GM18907 (cell line): ENCODE data around the gene CAMK2N2.
"Not testable (repeated sequence)": the region's sequence is repeated elsewhere in the genome, so short reads cannot be mapped to it uniquely, and the experiment has no call there.

Experiments
- ATAC-seq: cut with Tn5 transposase; IDR thresholded peaks from one replicate; pipeline ENCODE4 v1.9.1; 2021; ENCODE audit warnings: mild to moderate bottlenecking, moderate library complexity; ENCODE audit not compliant: unreplicated experiment

The CAMK2N2 gene

DNA sequence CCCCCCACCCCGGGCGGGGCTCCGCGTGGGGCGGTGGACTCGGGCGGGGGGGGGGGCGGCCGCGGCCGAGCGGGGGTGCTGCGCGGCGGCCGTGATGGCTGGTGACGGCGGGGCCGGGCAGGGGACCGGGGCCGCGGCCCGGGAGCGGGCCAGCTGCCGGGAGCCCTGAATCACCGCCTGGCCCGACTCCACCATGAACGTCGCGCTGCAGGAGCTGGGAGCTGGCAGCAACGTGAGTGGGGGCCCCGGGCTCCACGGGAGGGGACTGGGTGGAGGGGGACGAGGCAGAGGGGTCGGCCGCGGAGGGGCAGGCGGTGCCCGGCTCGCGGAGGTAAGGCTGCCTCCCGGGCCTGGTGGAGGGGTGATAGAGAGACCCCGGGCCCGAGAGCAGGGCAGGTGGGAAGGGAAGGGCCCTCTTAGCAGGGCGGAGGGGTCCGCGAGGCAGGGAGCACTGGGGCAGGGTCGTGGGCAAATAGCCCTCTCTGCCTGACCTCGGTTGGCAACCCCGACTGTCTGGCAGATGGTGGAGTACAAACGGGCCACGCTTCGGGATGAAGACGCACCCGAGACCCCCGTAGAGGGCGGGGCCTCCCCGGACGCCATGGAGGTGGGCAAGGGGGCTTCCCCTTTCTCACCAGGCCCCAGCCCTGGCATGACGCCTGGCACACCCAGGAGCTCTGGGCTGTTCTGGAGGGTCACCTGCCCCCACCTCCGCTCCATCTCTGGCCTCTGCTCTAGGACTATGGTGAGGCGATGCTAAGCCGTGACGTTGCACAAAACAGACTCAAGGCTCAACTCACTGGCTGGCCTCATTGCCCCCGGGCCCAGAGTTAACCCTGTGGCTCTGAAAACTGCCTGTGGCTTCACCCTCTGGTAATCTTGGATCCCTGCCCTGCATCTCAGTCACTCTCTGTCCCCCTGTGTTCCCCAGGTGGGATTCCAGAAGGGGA, 14.9 kb upstream of the CAMK2N2 start, which contains the start of gene ECE2:
Gene ECE2 (plus strand): TSS at position 62 of the 950 bp plus-strand sequence. CDS start 132 bp downstream, at position 194.
- no peak for ATAC-seq

DNA sequence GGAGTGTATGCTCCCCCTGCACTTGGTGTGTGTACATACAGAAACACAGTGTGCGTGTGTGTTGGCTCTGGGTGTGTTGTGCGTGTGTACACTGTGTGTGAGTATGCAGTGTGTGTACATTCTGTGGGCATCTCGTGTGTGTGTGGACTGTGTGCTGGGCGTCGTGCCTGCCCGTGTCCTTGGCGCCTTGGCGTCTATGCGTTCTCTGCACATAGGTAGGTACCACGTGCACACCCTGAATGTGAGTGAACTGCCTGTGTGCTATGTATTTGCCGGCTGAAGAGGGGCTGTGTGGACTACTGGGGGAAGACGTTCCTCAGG, 14.0 kb upstream of the CAMK2N2 start:
- no peak for ATAC-seq

DNA sequence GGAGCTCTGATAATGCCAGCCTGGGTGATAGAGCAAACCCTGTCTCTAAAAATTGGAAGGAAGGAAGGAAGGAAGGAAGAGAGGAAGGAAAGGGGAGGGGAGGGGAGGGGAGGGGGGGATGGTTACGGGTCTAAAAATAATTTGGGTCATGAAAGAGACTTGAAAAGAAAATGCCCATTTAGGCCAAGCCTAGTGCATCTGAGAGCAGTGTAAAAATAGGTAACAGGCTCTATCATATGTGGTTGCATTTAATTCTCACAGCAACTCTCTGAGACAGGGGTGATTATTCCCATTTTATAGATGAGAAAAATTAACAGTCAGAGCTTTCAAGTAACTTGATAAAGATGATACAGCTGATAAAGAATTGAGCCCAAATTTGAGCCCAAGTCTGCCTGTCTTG, 10.9 kb upstream of the CAMK2N2 start:
- ATAC-seq, result no peak

DNA sequence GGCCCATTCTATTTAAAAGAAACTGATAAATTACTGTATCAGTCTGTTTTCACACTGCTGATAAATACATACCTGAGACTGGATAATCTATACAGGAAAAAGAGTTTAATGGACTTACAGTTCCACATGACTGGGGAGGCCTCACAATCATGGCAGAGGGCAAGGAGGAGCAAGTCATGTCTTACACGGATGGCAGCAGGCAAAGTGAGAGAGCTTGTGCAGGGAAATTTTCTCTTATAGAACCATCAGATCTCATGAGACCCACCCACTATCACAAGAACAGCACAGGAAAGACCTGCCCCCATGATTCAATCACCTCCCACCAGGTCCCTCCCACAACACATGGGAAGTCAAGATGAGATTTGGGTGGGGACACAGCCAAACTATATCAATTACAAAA, 5.9 kb upstream of the CAMK2N2 start:
- not testable (repeated sequence) for ATAC-seq

DNA sequence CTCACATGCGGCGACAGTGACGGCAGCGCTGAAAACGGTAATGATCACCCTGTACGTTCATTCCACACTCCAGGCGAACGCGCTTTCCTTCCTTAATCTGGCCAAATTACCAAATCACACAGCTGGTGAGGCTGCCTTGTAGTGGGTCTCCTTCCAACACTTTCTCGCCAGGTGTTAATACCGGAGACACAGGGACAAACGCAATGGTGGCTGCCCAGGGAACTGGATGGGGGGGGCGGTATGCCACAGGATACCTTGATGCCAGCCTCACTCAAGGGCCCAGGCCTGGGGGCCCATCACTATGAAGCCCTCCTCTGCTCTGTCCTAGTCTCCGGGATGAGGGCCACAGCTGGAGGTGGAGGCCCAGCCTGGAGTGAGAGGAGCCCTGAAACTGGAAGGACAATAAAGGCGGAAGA, 1.4 kb upstream of the CAMK2N2 start:
- ATAC-seq, result no peak

DNA sequence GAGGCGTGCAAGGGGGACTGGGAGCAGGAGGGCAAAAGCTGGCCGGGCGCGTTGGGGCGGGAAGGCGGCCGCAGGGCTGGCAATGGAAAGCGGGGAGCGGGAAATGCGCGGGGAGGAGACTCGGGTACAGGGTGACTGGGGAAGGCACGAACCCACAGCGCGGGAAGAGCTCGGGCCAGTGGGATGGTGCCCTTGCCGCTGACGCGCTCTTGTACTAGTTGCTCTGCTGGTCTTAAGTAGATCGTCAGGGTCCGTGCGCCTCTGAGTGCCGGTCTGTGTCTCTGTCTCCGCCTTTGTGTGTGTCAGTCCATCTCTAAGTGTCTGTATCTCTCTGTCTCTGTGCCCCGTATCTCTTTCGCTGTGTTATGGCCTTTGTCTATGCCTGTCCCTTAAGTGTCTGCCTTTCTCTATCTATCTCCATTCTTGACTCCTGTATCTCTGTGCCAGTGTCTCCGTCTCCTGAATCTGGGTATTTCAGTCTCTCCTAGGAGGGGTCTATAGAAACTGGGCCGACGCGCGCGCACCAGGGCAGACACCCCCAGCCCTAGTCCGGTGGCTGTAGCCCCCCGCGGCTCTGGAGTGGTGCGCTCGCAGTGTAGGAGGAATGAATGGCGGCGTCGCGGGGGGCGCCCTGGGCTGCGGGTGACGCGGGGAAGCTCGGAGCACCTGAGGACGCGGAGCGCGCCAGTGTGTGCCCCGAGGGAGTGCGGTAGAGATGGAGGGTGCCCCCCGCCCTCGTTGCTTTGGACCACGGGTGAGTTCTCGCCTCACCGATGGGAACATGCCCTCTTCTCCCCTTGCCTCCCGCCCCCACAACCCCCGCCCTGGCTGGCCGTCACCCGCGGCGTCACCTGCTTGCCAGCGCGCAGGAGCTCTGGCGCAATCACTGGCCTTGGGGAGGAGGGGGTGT, 756 bp upstream of the CAMK2N2 start:
- no peak for ATAC-seq

DNA sequence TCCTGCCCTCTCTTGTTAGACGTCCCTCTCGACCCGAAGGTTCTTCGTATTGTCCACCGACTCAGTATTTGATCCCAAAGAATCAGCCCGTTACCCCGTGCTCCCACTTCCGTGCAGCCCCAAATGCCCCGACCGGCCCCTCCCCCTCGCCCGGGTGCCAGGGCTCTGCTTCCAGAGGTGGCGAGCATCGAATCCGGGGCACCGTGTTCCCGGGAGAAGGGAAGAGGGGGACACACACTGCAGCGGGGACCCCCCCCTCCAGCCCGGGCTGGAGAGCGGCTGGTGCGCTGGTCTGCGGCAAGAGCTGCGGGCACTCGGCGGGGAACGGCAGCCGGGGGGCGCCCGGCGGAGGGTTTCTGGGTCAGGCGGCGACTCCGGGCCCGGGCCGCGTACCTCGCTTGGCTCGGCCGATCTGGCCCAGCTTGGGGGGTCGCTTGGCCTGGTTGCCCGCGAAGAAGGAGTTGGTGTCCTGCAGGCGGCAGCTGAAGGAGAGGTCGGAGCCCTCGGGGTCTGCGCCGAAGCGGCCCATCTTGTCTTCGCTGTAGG, 556 bp downstream of the CAMK2N2 start:
- no peak for ATAC-seq

DNA sequence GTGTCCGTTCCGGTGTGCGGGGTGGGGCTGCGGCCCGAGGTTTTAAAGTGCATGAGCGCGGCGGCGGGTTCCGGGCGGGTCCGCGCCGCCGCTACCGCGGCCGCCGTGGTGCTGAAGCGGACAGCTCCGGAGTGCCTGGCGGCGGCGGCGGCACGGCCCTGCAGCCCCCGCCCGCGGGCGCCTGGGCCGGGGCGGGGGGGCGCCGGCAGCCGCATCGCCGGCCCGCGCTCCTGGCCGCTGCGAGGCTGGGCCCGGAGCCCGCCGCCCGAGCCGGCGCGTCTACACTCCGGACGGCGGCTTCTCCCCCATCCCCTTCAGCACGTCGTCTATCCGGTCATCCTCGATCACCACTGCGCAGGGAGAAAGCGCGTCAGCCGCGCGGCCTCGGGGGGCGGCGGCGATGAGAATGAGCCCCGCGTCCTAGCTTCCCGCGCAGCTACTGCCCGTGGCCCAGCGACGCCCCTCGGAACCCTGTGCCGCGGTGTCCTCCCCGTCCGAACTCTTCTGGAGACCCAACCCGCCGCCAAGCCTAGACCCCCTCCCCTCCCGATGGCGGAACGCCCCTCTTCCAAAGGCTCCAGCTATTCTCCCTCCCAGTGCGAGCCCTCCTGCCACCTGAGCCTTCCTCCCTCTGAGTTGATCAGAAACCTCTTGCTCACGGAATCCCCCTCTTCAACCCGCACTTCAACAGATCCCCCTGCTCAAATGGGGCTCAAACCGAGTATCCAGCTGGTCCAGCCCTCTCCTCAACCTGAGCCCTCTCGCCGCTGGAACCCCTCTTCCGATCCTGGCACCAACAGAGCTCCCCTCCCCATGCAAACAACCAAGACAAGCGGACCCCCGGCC, 1.3 kb downstream of the CAMK2N2 start:
- no peak for ATAC-seq

DNA sequence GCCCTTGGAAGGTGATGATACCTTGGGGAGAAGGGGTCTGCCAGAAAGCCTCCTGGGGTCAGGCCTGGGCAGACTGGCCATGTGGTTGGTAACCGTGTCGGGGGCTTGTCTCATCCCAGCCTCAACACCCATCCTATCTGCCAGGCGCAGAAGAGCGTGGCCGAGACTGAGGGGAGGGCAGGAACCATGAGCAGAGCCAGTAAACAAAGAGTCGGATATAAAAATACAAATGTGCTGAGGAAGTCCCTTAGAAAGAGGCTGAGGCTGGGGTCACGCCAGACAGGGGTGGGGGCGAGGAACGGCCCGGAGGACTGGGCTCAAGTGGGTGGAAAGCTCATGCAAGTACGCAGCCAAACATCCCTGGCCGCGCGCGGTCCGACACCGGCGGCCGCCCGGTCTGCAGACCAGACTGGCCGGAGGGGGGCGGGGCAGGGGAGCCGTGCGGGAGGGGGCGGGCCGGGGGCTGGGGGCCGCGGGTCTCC, 1.9 kb downstream of the CAMK2N2 start:
- ATAC-seq, result no peak

DNA sequence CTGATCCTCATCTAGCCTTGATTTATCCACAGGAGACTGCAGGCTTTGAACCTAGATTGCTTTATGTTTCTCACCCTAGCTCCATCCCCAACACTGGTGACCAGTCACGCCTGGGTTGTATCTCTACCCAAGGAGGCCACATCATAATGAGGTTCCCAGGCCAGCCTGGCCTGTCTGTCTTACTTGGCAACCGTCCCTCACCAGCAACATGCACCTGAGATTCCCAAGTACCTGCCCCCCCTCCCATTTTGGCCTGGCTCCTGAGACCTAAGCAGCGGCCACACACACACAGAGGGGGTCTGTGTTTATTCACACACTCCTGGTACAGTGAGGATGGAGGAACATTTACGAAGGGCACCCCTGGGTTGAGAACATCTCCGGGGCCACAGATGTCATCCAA, 2.4 kb downstream of the CAMK2N2 start:
- ATAC-seq, result no peak

DNA sequence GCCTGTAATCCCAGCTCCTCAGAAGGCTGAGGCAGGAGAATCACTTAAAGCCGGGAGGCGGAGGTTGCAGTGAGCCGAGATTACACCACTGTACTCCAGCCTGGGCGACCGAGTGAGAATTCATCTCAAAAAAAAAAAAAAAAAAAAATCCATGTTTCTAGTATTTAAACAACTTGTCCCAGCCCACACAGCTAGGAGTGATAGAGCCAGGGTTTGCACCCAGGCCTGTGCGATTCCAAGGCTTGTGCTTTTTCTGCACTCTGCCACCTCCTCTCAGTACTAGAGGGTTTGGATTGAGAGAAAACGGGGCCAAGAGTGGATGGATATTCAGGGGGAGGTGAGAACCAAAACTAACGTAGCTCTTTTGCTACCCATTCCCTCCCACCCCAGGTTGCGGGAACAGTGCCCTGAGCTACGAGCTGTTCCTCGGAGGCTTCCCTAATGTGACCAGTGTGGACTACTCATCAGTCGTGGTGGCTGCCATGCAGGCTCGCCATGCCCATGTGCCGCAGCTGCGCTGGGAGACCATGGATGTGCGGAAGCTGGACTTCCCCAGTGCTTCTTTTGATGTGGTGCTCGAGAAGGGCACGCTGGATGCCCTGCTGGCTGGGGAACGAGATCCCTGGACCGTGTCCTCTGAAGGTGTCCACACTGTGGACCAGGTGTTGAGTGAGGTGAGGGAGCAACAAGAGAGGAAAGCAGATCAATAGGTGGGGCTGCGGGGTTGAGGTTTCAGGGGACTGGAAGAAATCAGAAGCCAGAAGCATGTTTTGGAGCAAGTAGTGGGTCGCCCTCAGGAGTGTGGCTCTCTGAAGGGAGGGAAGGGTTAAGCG, 4.1 kb downstream of the CAMK2N2 start:
- ATAC-seq, result no peak

DNA sequence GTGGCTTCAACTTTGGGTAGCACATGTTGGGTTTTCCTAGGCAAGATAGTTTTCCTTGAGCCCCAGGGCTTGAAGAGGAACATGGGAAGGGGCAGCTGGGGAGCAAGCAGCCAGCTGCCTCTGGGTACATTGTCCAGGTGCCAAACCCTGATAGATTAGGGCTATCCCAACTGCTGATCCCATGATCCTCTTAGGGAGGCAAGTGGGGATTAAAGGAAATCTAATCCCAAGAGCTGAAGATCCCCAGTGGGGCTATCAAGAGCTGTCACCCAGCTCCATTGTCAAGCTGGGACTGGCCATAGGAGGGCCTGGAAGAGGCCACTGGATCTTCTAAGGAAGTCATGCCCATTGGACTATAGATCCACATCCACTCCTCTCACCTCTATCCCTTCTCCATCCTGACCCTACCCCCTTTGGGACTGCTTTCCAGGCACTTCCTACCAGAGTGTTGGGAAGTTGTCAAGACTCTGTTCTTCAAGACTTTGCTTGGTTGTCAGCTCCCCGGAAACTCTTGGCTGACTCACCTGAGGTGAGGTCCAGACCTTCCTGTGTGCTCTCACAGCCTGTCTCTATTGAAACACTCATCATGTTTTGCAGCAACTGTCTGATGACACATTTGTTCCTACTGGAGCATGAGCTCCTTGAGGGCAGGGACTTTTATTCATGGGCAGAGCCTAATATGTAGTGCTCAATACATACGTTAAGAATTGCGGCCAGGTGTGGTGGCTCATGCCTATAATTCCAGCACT, 5.9 kb downstream of the CAMK2N2 start:
- ATAC-seq, result no peak

DNA sequence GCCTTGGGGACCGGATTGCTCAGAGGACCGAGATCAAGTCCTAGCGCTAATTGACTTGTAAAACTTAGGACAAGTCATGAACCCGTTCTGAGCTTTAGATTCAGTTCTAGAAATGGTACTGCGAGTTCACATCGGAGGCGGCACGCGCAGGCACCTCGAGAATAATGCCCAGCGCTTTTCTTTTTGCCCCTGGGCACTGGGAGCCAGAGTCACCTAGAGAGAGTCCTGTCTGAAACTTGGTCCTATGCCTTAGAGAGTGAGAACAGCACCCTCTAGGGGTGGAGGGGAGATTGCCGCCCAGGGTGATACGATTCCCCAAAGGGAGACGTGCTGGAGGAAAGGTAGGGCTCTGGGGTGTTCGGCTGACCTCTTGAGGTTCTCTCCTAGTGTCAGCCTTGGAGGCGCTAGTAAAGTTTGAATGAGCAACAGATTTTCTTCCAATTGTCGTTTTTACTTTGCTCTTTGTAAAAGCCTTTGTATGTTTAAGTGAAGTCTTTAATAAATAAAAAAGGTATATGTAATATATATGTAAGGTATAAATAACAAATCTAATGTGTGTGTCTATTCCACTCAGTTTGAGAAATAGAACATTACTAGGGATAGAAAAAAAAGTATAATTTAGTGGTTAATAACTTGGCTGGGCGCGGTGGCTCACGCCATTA, 11.1 kb downstream of the CAMK2N2 start:
- ATAC-seq, result peak; percentile 71

DNA sequence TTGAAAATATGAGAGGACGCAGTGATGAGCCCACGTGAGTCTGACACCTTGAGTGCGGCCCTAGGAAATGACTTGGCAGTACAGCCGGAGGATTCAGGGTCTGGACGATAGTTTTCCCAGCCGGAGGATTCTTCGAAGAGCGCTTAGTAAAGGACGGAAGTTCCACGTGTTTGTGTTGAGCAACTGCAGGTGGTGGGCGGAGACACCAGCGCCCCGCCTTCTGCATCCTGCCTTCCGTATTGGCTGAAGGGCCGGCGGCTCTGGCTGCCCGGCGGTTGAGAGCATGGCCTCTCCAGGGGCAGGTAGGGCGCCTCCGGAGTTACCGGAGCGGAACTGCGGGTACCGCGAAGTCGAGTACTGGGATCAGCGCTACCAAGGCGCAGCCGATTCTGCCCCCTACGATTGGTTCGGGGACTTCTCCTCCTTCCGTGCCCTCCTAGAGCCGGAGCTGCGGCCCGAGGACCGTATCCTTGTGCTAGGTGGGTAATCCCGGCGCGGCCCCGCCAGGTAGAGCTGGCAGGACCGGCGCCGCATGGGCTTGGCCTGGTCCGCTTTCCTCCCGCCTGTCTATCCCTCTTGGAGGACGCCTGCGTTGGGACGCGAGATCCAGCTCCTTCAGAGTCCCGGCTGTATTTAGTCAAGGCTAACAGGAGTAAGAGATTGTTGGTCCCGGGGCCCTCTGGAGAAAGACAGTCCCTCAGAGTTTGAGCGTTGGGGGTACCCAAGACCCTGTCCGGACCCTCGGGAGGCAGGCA, 11.8 kb downstream of the CAMK2N2 start, which contains the start of gene EEF1AKMT4:
Gene EEF1AKMT4 (plus strand): TSS at position 261 of the 755 bp plus-strand sequence. CDS start 23 bp downstream, at position 284.
- ATAC-seq, result peak; percentile 91

DNA sequence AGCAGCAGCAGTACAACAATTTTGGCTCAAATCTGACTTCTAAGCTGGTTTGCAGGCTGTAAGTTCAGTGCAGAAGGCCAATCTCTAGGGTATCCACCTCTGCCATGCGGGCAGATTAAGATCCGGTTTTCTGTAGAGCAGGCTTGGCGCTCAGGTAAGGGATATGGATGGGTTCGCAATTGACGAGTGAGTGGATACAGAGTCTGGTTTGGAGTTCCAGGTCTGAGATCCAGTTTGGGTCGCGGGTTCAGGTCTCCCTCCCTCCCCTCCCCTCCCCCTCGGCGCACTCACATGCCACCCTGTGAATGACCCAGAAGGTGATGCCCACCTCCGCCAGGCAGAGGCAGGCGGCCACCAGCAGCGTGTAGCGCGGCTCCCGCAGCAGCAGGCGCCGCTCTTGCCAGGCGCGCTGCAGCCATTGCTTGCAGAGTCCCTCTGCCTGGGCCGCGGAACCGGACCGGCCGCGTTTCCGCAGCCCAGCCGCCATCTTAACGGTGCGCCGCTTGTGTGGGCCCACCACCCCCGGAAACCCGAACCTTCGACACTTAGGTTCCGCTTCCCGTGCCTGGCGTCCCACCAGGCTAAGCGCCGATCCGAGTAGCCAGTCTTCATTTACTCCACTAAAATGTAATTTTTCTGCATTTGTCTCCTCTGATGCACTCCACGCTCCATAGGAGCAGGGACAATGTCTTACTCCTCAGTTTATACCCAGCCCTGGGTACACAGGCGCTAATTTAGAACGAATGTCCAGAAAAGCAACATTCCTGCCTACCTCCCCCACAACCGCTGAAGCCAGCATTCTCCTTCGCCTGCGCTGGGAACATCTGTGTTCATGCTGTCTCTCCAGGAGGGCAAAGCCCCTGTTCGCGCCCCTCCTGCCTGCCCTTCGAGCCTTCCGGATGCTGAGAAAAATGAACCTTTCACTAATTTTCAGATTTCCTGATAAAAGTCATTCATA, 12.6 kb downstream of the CAMK2N2 start, which contains the start of gene ALG3:
Gene ALG3 (minus strand): TSS at position 509 of the 958 bp plus-strand sequence. CDS start 22 bp downstream, at position 487.
- peak; percentile 64 for ATAC-seq

DNA sequence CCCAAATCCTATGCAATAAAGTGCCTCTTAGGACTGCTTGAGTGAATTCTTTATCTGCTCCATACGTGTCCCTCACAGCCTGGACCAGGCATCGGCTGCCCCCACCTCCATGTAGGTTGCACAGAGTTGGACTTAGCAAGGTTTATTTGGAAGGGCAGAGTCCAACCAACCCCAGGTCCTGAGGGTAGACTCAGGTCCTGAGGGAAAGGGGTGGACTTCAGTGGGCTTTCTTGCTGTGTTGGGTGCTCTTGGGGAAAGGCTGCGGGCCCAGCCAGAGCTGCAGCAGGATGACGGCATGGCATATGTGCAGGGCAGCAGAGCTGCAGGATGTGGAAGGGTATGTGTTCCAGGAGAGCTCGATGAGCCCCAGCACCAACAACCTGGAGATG, 19.1 kb downstream of the CAMK2N2 start:
- no peak for ATAC-seq
